ENCODE data around the gene SCN2A. TPM values are rescaled to one million over a fixed set of nuclear protein-coding genes. Genes with fewer than 3 reads are reported as not detected.

The SCN2A gene
- total RNA-seq, 2 donors from 2014 or later: 0.05 TPM; not detected in 1

- intact Hi-C loops (cut with DNase I): no loop called here
- no peaks in the 10 kb centered on the region for H3K27me3 ChIP-seq
- no peaks in the 10 kb centered on the region for H3K9me3 ChIP-seq
- H3K4me1 ChIP-seq: no peaks in the 10 kb centered on the region
- no peak for TF ChIP-seq CTCF (IDR thresholded peaks at IDR 0.05)
- H3K36me3 ChIP-seq: no peaks in the 10 kb centered on the region
- DNase-seq: no peak
- no peak overlapping the region for H3K9ac ChIP-seq (ENCODE audit: low read depth in 2 of 2, low read length in 2 of 2)
- H3K27ac ChIP-seq: no peak overlapping the region
- no peak overlapping the region for H3K4me3 ChIP-seq
These were observed 196.4 kb downstream of the SCN2A start for GRCh38 chr2:165435611-165436010.

GRCh38 chr2:165436559-165436958 is 197.3 kb downstream of the SCN2A start:
- H3K4me1 ChIP-seq: no peaks in the 10 kb centered on the region
- no peaks in the 10 kb centered on the region for H3K27me3 ChIP-seq
- H3K36me3 ChIP-seq: no peaks in the 10 kb centered on the region
- DNase-seq: no peak
- no peaks in the 10 kb centered on the region for H3K9me3 ChIP-seq
- intact Hi-C loops (cut with DNase I): no loop called here
- TF ChIP-seq CTCF (IDR thresholded peaks at IDR 0.05): no peak
- H3K27ac ChIP-seq: no peak overlapping the region
- no peak overlapping the region for H3K4me3 ChIP-seq
- no peak overlapping the region for H3K9ac ChIP-seq (ENCODE audit: low read depth in 2 of 2, low read length in 2 of 2)

GRCh38 chr2:165440367-165440766 is 201.2 kb downstream of the SCN2A start:
- intact Hi-C loops (cut with DNase I): no loop called here
- no peak for TF ChIP-seq CTCF (IDR thresholded peaks at IDR 0.05)
- Histone ChIP-seq H3K9ac (ENCODE audit: low read depth in 2 of 2, low read length in 2 of 2) (no peak overlapping the region), H3K4me3 (no peak overlapping the region), H3K4me1 (no peaks in the 10 kb centered on the region), H3K36me3 (no peaks in the 10 kb centered on the region), H3K27ac (no peak overlapping the region), H3K27me3 (no peaks in the 10 kb centered on the region), H3K9me3 (no peaks in the 10 kb centered on the region)
- no peak for DNase-seq

Other genes starting within 250 kb of the SCN2A start
- under 1 TPM; 0.40 to 0.80 TPM for gene SCN3A, start 35.4 kb upstream of the SCN2A start, total RNA-seq
- 1 to 10 TPM; 1.5 to 2.0 TPM for gene CSRNP3, start 230.3 kb downstream of the SCN2A start, total RNA-seq

Data from colonic mucosa (tissue), 4 donors.